HepG2 (cell line): ENCODE measurements around the gene SCEL.

Experiments used
- EP300 ChIP-seq, 3 experiments: sonication (generic) in 1 of 3; formaldehyde crosslinking in 1 of 3; IDR thresholded peaks; 2 replicates each; pipeline versions ENCODE4 v1.5.1 to v1.6.1; 2011 to 2020; ENCODE audit warnings: low read depth in 2 of 3, low read length in 2 of 3, borderline replicate concordance in 1 of 3, improper control_type of control experiment in 1 of 3, mild to moderate bottlenecking in 1 of 3, missing genetic modification reagents in 1 of 3, moderate library complexity in 1 of 3
- FOXP4 ChIP-seq: sonication (generic); formaldehyde crosslinking; IDR thresholded peaks from 2 replicates; pipeline ENCODE4 v1.4.0; 2020; ENCODE audit warnings: missing genetic modification reagents
- ZNF350 ChIP-seq: sonication (generic); formaldehyde crosslinking; IDR thresholded peaks from 2 replicates; pipeline ENCODE4 v1.4.0; 2020; ENCODE audit warnings: mild to moderate bottlenecking, low read depth, missing genetic modification reagents, borderline replicate concordance
- TF ChIP-seq, protein P1 (sequence below): sonication (generic); formaldehyde crosslinking; IDR thresholded peaks from 2 replicates; pipeline ENCODE4 v1.5.0; 2020; ENCODE audit warnings: mild to moderate bottlenecking, missing genetic modification reagents, moderate library complexity

DNA sequence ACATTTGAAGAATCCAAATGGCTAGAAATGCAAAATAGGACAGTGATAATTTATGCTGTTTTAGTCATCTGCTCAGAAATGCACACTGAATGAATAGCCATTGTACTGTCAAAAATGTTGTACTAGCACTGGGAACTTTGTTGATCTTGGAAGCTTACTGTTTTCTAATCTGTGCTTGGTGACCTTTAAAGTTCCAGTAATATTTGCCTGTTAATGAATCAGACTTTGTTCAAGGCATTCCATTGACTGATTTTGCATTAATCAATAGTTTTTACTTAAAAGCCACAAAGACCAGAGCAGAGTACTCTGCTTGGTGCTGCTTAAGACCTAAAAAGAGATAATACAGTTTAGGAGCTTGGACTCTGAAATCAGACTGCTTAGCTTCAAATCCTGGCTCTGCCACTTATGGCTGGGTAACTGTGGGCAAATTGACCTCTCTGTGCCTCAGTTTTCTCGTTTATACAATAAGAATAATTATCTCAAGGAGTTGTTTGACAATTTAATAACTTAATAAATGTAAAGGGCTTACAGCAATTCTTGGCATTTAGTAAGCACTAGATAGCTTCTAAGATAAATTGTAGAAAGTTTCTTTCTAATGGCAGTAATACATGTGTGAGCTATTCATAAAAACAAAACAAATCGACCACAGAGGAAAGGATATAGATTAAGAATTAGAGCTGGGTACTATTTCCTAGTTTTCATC is 157.4 kb downstream of the SCEL start:
- TF ChIP-seq ZNF350 (CRISPR knock-in tag), result no peak
- TF ChIP-seq, protein P1, sequence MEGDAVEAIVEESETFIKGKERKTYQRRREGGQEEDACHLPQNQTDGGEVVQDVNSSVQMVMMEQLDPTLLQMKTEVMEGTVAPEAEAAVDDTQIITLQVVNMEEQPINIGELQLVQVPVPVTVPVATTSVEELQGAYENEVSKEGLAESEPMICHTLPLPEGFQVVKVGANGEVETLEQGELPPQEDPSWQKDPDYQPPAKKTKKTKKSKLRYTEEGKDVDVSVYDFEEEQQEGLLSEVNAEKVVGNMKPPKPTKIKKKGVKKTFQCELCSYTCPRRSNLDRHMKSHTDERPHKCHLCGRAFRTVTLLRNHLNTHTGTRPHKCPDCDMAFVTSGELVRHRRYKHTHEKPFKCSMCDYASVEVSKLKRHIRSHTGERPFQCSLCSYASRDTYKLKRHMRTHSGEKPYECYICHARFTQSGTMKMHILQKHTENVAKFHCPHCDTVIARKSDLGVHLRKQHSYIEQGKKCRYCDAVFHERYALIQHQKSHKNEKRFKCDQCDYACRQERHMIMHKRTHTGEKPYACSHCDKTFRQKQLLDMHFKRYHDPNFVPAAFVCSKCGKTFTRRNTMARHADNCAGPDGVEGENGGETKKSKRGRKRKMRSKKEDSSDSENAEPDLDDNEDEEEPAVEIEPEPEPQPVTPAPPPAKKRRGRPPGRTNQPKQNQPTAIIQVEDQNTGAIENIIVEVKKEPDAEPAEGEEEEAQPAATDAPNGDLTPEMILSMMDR (CRISPR knock-in tag), result no peak
- 0 out of 2 replicates have a peak, but pooled peaks have one; percentile 12 for TF ChIP-seq FOXP4 (CRISPR knock-in tag)
- TF ChIP-seq EP300 (IDR thresholded peaks at IDR 0.05; ENCODE audit: low read depth in 2 of 2, low read length in 2 of 2), result no peak
- TF ChIP-seq EP300 (CRISPR knock-in tag; IDR thresholded peaks at IDR 0.05; ENCODE audit: borderline replicate concordance), result no peak
